GM18526 (cell line): ENCODE results near the gene ZFP92.

Experiments used
- POLR2A ChIP-seq: IDR thresholded peaks from 3 replicates; pipeline ENCODE4 v1.6.1; 2011; ENCODE audit not compliant: insufficient read length; ENCODE audit errors: extremely low read depth

ZFP92 gene

GRCh38 chrX:153450114-153450948 lies 39.1 kb downstream of the ZFP92 start:
- no peak for TF ChIP-seq POLR2A

- TF ChIP-seq POLR2A = no peak
These were observed 39.6 kb downstream of the ZFP92 start for GRCh38 chrX:153450949-153451277.

GRCh38 chrX:153454901-153455550 lies 43.8 kb downstream of the ZFP92 start:
- TF ChIP-seq POLR2A = no peak

- no peak for TF ChIP-seq POLR2A
These were observed 44.3 kb downstream of the ZFP92 start for GRCh38 chrX:153455571-153455970.

- TF ChIP-seq POLR2A = no peak
These were observed 44.9 kb downstream of the ZFP92 start for GRCh38 chrX:153456161-153456560.

GRCh38 chrX:153456704-153457103 lies 45.4 kb downstream of the ZFP92 start:
- TF ChIP-seq POLR2A = no peak

- TF ChIP-seq POLR2A = no peak
These were observed 46.0 kb downstream of the ZFP92 start for GRCh38 chrX:153457136-153457825.

GRCh38 chrX:153457827-153458466 lies 46.7 kb downstream of the ZFP92 start:
- TF ChIP-seq POLR2A = no peak

- no peak for TF ChIP-seq POLR2A
These were observed 47.2 kb downstream of the ZFP92 start for GRCh38 chrX:153458476-153458875.

- TF ChIP-seq POLR2A = no peak
These were observed 48.7 kb downstream of the ZFP92 start for GRCh38 chrX:153459986-153460385.

- TF ChIP-seq POLR2A = no peak
These were observed 49.6 kb downstream of the ZFP92 start for GRCh38 chrX:153460826-153461225.
